Heart left ventricle (tissue), 16 donors: ENCODE results near the gene ATXN7L1. TPM values are rescaled to one million over a fixed set of nuclear protein-coding genes. Genes with fewer than 3 reads are reported as not detected.

ENCODE experiments used
- ATAC-seq, 4 donors: fragments of 200-7000 bp; cut with Tn5 transposase; one replicate each; pipeline ENCODE4 v1.9.1; 2020 to 2022; ENCODE audit warnings: moderate library complexity in 4 of 4, mild to moderate bottlenecking in 3 of 4, moderate number of reproducible peaks in 1 of 4
- DNase-seq, 5 donors: peaks; one replicate each; pipeline ENCODE4 v3.0.0-alpha.2; 2020
- H3K27ac ChIP-seq, 12 donors: fragments of 200-600 bp; sonication (generic) in 4 of 12; one replicate each; pipeline versions ENCODE4 v1.5.0 to v1.8.0; 2016 to 2022; ENCODE audit warnings: mild to moderate bottlenecking in 2 of 12
- H3K27me3 ChIP-seq, 9 donors: fragments of 200-600 bp; sonication (generic) in 2 of 9; one replicate each; pipeline versions ENCODE4 v1.5.1 to v1.8.0; 2016 to 2022; ENCODE audit warnings: mild to moderate bottlenecking in 3 of 9
- H3K36me3 ChIP-seq, 9 donors: fragments of 200-600 bp; sonication (generic) in 2 of 9; one replicate each; pipeline versions ENCODE4 v1.5.0 to v1.8.0; 2018 to 2022; ENCODE audit warnings: mild to moderate bottlenecking in 2 of 9
- H3K4me1 ChIP-seq, 12 donors: fragments of 200-600 bp; sonication (generic) in 4 of 12; one replicate each; pipeline versions ENCODE4 v1.5.0 to v1.8.0; 2016 to 2022; ENCODE audit warnings: mild to moderate bottlenecking in 3 of 12
- H3K4me3 ChIP-seq, 12 donors: fragments of 200-600 bp; sonication (generic) in 4 of 12; one replicate each; pipeline versions ENCODE4 v1.5.0 to v1.8.0; 2017 to 2022; ENCODE audit warnings: mild to moderate bottlenecking in 9 of 12, moderate library complexity in 4 of 12
- H3K9me3 ChIP-seq, 12 donors: fragments of 200-600 bp; sonication (generic) in 4 of 12; one replicate each; pipeline versions ENCODE4 v1.5.0 to v1.8.0; 2016 to 2022; ENCODE audit warnings: mild to moderate bottlenecking in 1 of 12
- POLR2A ChIP-seq, 2 donors: fragments of 450-650 bp; IDR thresholded peaks; one replicate each; pipeline ENCODE4 v1.6.1; 2017; ENCODE audit warnings: antibody characterized with exemption in 2 of 2, mild to moderate bottlenecking in 2 of 2, moderate library complexity in 2 of 2
- WGBS, 4 donors: extraction: QIAGEN DNeasy Blood & Tissue Kit in 2 of 4; methylation state at CpG; one replicate each; pipeline versions ENCODE4 v1.1.5 to v1.1.7; 2013 to 2018; 5-methylcytosine and 5-hydroxymethylcytosine counted together
- intact Hi-C, 10 donors: fragments of 100-400 bp; cut with DNase I; formaldehyde crosslinking; loops; one replicate each; pipeline versions ENCODE4 v1.11.1 to v1.14.2; 2022
- polyA plus RNA-seq, 2 donors: library from polyadenylated mRNA; stranded (reverse); fragments of 200-250 nt; gene quantifications; one replicate each; pipeline ENCODE4 v1.2.3, GENCODE V29; 2013
- total RNA-seq, 9 donors: library from RNA; depleted of rRNA in 2 of 9; stranded (reverse); fragments of >200 nt in 2 of 9; fragmentation: NEBNext Ultra II Directional in 3 of 9; extraction: Animal tissue kit (Norgen Biotek cat#: 25700) in 3 of 9; gene quantifications; one replicate each; pipeline versions ENCODE4 v1.1.0 to v1.2.4, GENCODE V29; 2016 to 2023
- TF ChIP-seq, protein P1 (sequence below), 12 donors: fragments of 200-600 bp; sonication (generic) in 4 of 12; IDR thresholded peaks; one replicate each; pipeline versions ENCODE4 v1.5.0 to v1.8.0; 2018 to 2022; ENCODE audit warnings: antibody characterized with exemption in 12 of 12, mild to moderate bottlenecking in 5 of 12
- donor health status: ischemic (EF 13 %, LVEDD 7.1; RV severe dilation, severe dysfunction).
- donor health status: healthy with polysubstance abuse.
- donor health status: DM: no; HTN: yes; CAD: no.
- donor health status: DM: no; HTN: no; CAD: no.
- donor health status: ischemic (EF 25% LVEDD 6.9; RV normal size, moderate dysfunction).
- donor health status: ischemic (EF 25% LVEDD 5.7; RV mildly dilated, moderate dysfunction).
- donor health status: healthy.
- donor health status: DM: yes; HTN: yes; CAD: no.
- donor health status: ischemic (EF 35%, LVEDD 5.7; RV mildly dilated, moderate dysfunction).
- donor health status: nonischemic (EF 11% LVEDD 7.7; RV severe dilation, severe dysfunction).
- donor health status: DM: yes; HTN: yes; CAD: no.
- donor health status: PGD.
- donor health status: ischemic (EF 29% LVEDD 5.4; RV normal size, mild dysfunction).
- donor health status: nonischemic (EF 23%, LVEDD 6.1; RV moderate dilation, normal function).

Gene ATXN7L1
- total and polyA plus RNA-seq, 11 donors, result 2.0 to 10.6 (median 3.6) TPM

DNA sequence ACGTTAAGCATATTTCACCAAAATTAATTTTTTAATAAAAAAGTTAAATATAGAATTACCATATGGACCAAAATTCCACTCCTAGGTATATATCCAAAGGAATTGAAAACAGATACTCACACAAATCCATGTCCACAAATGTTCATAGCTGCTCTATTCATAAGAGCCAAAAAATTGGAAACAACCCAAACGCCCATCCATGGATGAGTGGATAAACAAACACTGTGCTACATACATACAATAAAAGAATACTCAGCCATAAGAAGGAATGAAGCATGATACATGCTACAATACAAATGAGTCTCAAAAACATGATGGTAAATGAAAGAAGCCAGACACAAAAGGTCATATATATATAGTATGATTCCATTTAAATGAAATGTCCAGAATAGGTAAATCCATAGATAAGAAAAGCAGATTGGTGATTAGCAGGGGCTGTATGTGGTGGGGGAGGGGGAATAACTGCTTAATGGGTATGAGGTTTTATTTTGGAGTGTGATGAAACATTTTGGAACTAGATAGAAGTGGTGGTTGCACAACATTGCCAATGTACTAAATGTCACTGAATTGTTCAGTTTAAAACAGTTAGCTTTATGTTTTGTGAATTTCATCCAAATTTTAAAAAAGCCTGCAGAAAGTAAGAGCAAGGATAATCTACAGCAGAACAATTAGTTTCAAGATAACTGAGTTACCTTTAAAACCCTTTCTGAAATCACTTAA, 193.9 kb downstream of the ATXN7L1 start:
- 48 to 93% (median 87%) methylated on average over 2 of the region's 2 CpGs for WGBS, 4 donors

DNA sequence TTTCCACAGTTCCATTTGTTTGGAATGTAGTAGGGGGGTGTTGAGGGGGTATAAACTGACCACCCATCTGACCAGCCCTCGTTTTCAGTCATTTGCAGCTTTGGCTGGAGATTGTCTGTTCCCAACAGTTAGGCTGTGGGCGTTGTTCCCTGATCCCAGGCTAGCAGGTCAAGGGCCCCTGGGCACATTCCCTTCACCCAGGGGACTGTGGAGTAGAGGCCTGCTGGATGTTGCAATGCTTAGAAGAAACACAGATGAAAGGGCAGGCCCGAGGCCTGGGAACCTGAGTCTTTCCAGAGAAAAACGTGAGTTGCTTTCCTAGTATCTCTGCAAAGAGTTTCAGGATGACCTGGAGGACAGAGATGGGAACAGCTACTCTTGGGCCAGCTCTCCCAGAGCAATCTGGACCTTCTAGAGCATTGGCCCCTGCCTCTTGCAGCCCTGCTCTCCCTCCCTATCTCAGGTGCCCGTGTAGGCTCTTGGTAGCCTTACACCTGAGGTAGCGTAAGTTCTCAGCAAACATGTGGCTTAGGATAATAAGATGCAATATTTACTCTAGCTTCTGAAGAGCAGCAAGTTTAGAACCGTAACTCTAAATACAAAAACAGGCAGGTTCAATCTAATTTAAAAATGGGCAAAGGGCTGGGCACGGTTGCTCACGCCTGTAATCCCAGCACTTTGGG, 195.8 kb downstream of the ATXN7L1 start:
- no peak overlapping the region for H3K4me3 ChIP-seq
- H3K4me1 ChIP-seq, result peaks cover 0 to 53% (median 25%) of the 10 kb centered on the region in 12 donors
- no peaks in the 10 kb centered on the region for H3K27me3 ChIP-seq
- TF ChIP-seq, protein P1, sequence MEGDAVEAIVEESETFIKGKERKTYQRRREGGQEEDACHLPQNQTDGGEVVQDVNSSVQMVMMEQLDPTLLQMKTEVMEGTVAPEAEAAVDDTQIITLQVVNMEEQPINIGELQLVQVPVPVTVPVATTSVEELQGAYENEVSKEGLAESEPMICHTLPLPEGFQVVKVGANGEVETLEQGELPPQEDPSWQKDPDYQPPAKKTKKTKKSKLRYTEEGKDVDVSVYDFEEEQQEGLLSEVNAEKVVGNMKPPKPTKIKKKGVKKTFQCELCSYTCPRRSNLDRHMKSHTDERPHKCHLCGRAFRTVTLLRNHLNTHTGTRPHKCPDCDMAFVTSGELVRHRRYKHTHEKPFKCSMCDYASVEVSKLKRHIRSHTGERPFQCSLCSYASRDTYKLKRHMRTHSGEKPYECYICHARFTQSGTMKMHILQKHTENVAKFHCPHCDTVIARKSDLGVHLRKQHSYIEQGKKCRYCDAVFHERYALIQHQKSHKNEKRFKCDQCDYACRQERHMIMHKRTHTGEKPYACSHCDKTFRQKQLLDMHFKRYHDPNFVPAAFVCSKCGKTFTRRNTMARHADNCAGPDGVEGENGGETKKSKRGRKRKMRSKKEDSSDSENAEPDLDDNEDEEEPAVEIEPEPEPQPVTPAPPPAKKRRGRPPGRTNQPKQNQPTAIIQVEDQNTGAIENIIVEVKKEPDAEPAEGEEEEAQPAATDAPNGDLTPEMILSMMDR (IDR thresholded peaks at IDR 0.05), result no peak
- no peak for TF ChIP-seq POLR2A (IDR thresholded peaks at IDR 0.05)
- ATAC-seq, result peak in 2 of 4 donors; percentile 20 to 45
- peak overlapping the region in 5 of 12 donors; percentile 37 to 44 (median 43) for H3K27ac ChIP-seq
- no peaks in the 10 kb centered on the region for H3K9me3 ChIP-seq
- no peaks in the 10 kb centered on the region for H3K36me3 ChIP-seq
- intact Hi-C loops, result loop anchor here in 1 of 10 donors (10.0 kb wide), 1 partner anchor 194 kb away; the partner anchor contains the start of gene ATXN7L1
- WGBS, 4 donors, result 82 to 88% (median 86%) methylated on average over 9 of the region's 9 CpGs
- peak in 2 of 5 donors; percentile 48 to 49 for DNase-seq

More for the DNA sequence above, 193.9 kb downstream of the ATXN7L1 start:
- no peaks in the 10 kb centered on the region for H3K27me3 ChIP-seq
- no peaks in the 10 kb centered on the region for H3K36me3 ChIP-seq
- no peak overlapping the region for H3K4me3 ChIP-seq
- DNase-seq (no peak), ATAC-seq (no peak)
- H3K27ac ChIP-seq, result no peak overlapping the region
- intact Hi-C loops, result loop anchor here in 1 of 10 donors (10.0 kb wide), 1 partner anchor 192 kb away; the partner anchor contains the start of gene ATXN7L1
- H3K4me1 ChIP-seq, result peaks cover 0 to 34% (median 15%) of the 10 kb centered on the region in 12 donors
- TF ChIP-seq POLR2A (IDR thresholded peaks at IDR 0.05), result no peak
- TF ChIP-seq, protein P1 (IDR thresholded peaks at IDR 0.05), result no peak
- no peaks in the 10 kb centered on the region for H3K9me3 ChIP-seq

DNA sequence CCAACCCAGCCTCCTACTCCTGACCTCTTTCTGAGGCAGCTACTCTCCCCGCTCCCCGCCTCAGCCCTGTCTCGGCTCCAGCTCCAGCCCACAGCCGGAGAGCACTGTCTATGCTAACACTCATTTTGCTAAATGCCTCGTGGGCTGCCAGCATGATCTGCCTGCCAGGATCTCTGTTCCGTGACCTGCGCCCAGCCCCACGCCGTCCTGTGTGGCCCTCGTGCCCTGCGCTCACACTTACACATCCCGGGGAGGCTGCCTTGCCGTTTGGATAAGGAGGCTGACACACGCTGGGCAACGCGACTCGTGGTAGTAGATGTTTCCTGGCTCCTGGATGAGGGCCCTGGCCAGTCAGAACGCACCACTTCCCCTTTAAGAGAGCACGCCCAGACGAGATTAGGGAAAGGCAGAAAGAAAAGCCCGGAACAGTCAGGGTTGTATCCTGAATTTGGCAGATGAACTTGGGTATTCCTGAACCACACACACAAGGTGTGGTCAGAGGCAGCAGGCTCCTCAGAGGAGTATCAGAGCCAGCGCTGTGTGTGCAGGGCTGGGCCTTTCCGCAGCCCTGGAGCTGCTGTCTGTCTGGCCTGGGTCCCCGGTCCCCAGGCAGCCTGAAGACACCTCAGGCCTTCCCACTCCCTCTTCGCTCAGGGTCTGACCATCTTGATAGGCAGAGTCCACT, 197.4 kb downstream of the ATXN7L1 start:
- Histone ChIP-seq H3K36me3 (no peaks in the 10 kb centered on the region), H3K9me3 (no peaks in the 10 kb centered on the region), H3K4me3 (peak overlapping the region in 10 of 12 donors; percentile 26 to 60 (median 41)), H3K27me3 (no peaks in the 10 kb centered on the region), H3K27ac (peak overlapping the region in 11 of 12 donors; percentile 9 to 79 (median 41)), H3K4me1 (peaks cover 0 to 69% (median 29%) of the 10 kb centered on the region in 12 donors)
- intact Hi-C loops, result no loop called here
- peak; percentile 63 to 80 (median 78) for DNase-seq
- ATAC-seq, result peak; percentile 76 to 88 (median 84)
- 36 to 43% (median 38%) methylated on average over 23 to 25 of the region's 25 CpGs for WGBS, 4 donors
- no peak for TF ChIP-seq POLR2A (IDR thresholded peaks at IDR 0.05)
- TF ChIP-seq, protein P1 (IDR thresholded peaks at IDR 0.05), result no peak
